A549 (cell line): ENCODE results near the gene RGMA. TPM values are rescaled to one million over a fixed set of nuclear protein-coding genes. Genes with fewer than 3 reads are reported as not detected.

Source experiments
- ATAC-seq, 2 experiments: fragments of 200-7000 bp in 1 of 2; fragments of >200 bp in 1 of 2; cut with Nextera tagmentation in 1 of 2; cut with Tn5 transposase in 1 of 2; 3 replicates each; pipeline versions ENCODE4 v1.8.0 to v1.9.1; 2018 to 2020; ENCODE audit warnings: mild to moderate bottlenecking in 1 of 2, moderate library complexity in 1 of 2
- CTCF ChIA-PET: fragments of 300-600 bp; sonication (Branson Sonifier 250); formaldehyde crosslinking; extraction: SDS; loops from one replicate; lab custom pipeline; 2021; ENCODE audit warnings: antibody characterized with exemption, inconsistent platforms; lab: Yijun Ruan, JAX
- POLR2A ChIA-PET: fragments of 350-600 bp; formaldehyde crosslinking; extraction: SDS; loops from one replicate; lab custom pipeline; 2021; ENCODE audit warnings: antibody characterized with exemption, inconsistent platforms; lab: Yijun Ruan, JAX
- DNase-seq, 2 experiments: peaks; one replicate each; pipeline versions ENCODE4 v3.0.0 to v3.0.0-alpha.2; 2011 to 2016; ENCODE audit warnings: low read depth in 1 of 2, low spot score in 1 of 2
- FAIRE-seq: peaks from 2 replicates; lab custom pipeline; 2011; peaks lifted over from hg19 to GRCh38; lab: Jason Lieb, UNC
- H3K27ac ChIP-seq, 2 experiments: fragments of >200 bp; sonication (Bioruptor Twin); formaldehyde crosslinking; 3 replicates each; pipeline ENCODE4 v1.5.1; 2016 to 2017
- H3K4me1 ChIP-seq: fragments of >200 bp; sonication (Bioruptor Twin); formaldehyde crosslinking; 3 replicates; pipeline ENCODE4 v1.6.1; 2016
- H3K4me2 ChIP-seq: fragments of >200 bp; sonication (Bioruptor Twin); formaldehyde crosslinking; 3 replicates; pipeline ENCODE4 v1.6.1; 2016
- H3K4me3 ChIP-seq: fragments of >200 bp; sonication (Bioruptor Twin); formaldehyde crosslinking; 3 replicates; pipeline ENCODE4 v1.5.1; 2016
- H3K9me3 ChIP-seq: fragments of >200 bp; sonication (Bioruptor Twin); formaldehyde crosslinking; 3 replicates; pipeline ENCODE4 v1.6.1; 2016
- CBX8 ChIP-seq: fragments of 200-600 bp; sonication (generic); IDR thresholded peaks from 2 replicates; pipeline ENCODE4 v1.6.1; 2016
- CTCF ChIP-seq: fragments of >200 bp; sonication (Bioruptor Twin); formaldehyde crosslinking; IDR thresholded peaks from 3 replicates; pipeline ENCODE4 v1.5.1; 2016
- E2F6 ChIP-seq: IDR thresholded peaks from 2 replicates; pipeline ENCODE4 v1.6.1; 2012; ENCODE audit warnings: low read depth, borderline replicate concordance
- EHMT2 ChIP-seq: fragments of 200-600 bp; sonication (generic); IDR thresholded peaks from 2 replicates; pipeline ENCODE4 v1.6.1; 2016; ENCODE audit warnings: antibody characterized with exemption, low read depth, mild to moderate bottlenecking, moderate library complexity
- ELK1 ChIP-seq: fragments of 150-350 bp; IDR thresholded peaks from 2 replicates; pipeline ENCODE4 v1.6.1; 2014; ENCODE audit warnings: low read depth, mild to moderate bottlenecking, low read length
- FOSB ChIP-seq: fragments of 250-450 bp; sonication (Bioruptor Pico); IDR thresholded peaks from 2 replicates; pipeline ENCODE4 v1.5.0; 2020; ENCODE audit warnings: mild to moderate bottlenecking, moderate library complexity
- FOXS1 ChIP-seq: fragments of 250-450 bp; sonication (Bioruptor Pico); IDR thresholded peaks from 2 replicates; pipeline ENCODE4 v1.5.0; 2020; ENCODE audit warnings: mild to moderate bottlenecking, moderate library complexity
- HEYL ChIP-seq: fragments of 250-450 bp; sonication (Bioruptor Pico); IDR thresholded peaks from 2 replicates; pipeline ENCODE4 v1.8.0; 2021; ENCODE audit warnings: mild to moderate bottlenecking, moderate library complexity
- HMGXB4 ChIP-seq: fragments of 250-450 bp; sonication (Bioruptor Pico); IDR thresholded peaks from 2 replicates; pipeline ENCODE4 v1.5.0; 2021; ENCODE audit warnings: mild to moderate bottlenecking, moderate library complexity, borderline replicate concordance
- HOXB13 ChIP-seq: fragments of 250-450 bp; sonication (Bioruptor Pico); IDR thresholded peaks from 2 replicates; pipeline ENCODE4 v1.5.0; 2020; ENCODE audit warnings: low read depth, mild to moderate bottlenecking, moderate library complexity
- JUN ChIP-seq, 2 experiments: fragments of >200 bp; sonication (Bioruptor Twin); formaldehyde crosslinking; IDR thresholded peaks; 2 replicates in 1 of 2; 3 replicates in 1 of 2; pipeline ENCODE4 v1.6.1; 2016 to 2017
- JUNB ChIP-seq: fragments of >200 bp; sonication (Bioruptor Twin); formaldehyde crosslinking; IDR thresholded peaks from 2 replicates; pipeline ENCODE4 v1.6.1; 2016
- NR3C1 ChIP-seq: fragments of >200 bp; sonication (Bioruptor Twin); formaldehyde crosslinking; IDR thresholded peaks from 3 replicates; pipeline ENCODE4 v1.6.1; 2017
- POLR2AphosphoS2 ChIP-seq: conservative IDR thresholded peaks from 2 replicates; pipeline ENCODE4 v1.6.1; 2012; ENCODE audit warnings: low read length, improper control_type of control experiment, inconsistent platforms
- REST ChIP-seq: fragments of 200-600 bp; sonication (generic); IDR thresholded peaks from 2 replicates; pipeline ENCODE4 v1.6.1; 2016; ENCODE audit warnings: antibody characterized with exemption, mild to moderate bottlenecking, moderate library complexity
- RNF2 ChIP-seq: fragments of 200-600 bp; sonication (generic); IDR thresholded peaks from 2 replicates; pipeline ENCODE4 v1.6.1; 2016; ENCODE audit warnings: low read depth, mild to moderate bottlenecking, antibody characterized with exemption, moderate library complexity, borderline replicate concordance
- TFCP2L1 ChIP-seq: fragments of 250-450 bp; sonication (Bioruptor Pico); IDR thresholded peaks from 2 replicates; pipeline ENCODE4 v1.5.0; 2021; ENCODE audit warnings: mild to moderate bottlenecking
- USF2 ChIP-seq: fragments of 450-650 bp; IDR thresholded peaks from 2 replicates; pipeline ENCODE4 v1.6.1; 2014; ENCODE audit warnings: antibody characterized with exemption
- ZSCAN20 ChIP-seq: fragments of 250-450 bp; sonication (Bioruptor Pico); IDR thresholded peaks from 2 replicates; pipeline ENCODE4 v1.8.0; 2022; ENCODE audit warnings: mild to moderate bottlenecking, moderate library complexity
- WGBS: methylation state at CpG from one replicate; pipeline ENCODE4 v1.1.6; 2017; ENCODE audit errors: missing lambda C conversion rate; 5-methylcytosine and 5-hydroxymethylcytosine counted together
- polyA plus RNA-seq, 4 experiments: library from polyadenylated mRNA; depleted of rRNA in 3 of 4; stranded (reverse); fragments of >200 nt; fragmentation: RNase III in 1 of 4; extraction: RNeasy Plus Mini Kit Qiagen cat#74134 plus additional on column Dnase treatment in 1 of 4; gene quantifications; 2 replicates in 3 of 4; 3 replicates in 1 of 4; pipeline ENCODE4 v1.2.3, GENCODE V29; 2011 to 2017

RGMA gene
- polyA plus RNA-seq, 2 of the 4 experiments (the other 2 are of a cell fraction): 0.22 TPM; not detected in 1

GRCh38 chr15:92997821-92998220 is 91.2 kb downstream of the RGMA start:
- no peak overlapping the region for H3K27ac ChIP-seq
- no peaks in the 10 kb centered on the region for H3K9me3 ChIP-seq
- CTCF ChIA-PET: interaction anchor here (1.2 kb wide), 2 partner anchors 16 to 209 kb away, joined by 3 read pairs; no protein-coding TSS in a partner anchor
- TF ChIP-seq FOXS1 (CRISPR knock-in tag) (no peak), JUNB (no peak), ZSCAN20 (CRISPR knock-in tag) (no peak), POLR2AphosphoS2 (no peak), FOSB (no peak), HMGXB4 (no peak), NR3C1 (no peak), CBX8 (no peak), JUN (IDR thresholded peaks at IDR 0.05) (no peak), ELK1 (no peak), HEYL (CRISPR knock-in tag) (no peak), USF2 (no peak), CTCF (no peak), EHMT2 (no peak), RNF2 (no peak), E2F6 (no peak), TFCP2L1 (CRISPR knock-in tag) (no peak)
- no peak overlapping the region for H3K4me2 ChIP-seq
- WGBS: 88% methylated on average over 6 of the region's 6 CpGs
- H3K4me3 ChIP-seq: no peak overlapping the region
- POLR2A ChIA-PET: no interaction called here
- ATAC-seq: peak in 1 of 2 experiments; percentile 12; a peak in 2 of 6 replicates
- no peak for FAIRE-seq
- H3K4me1 ChIP-seq: no peaks in the 10 kb centered on the region
- no peak for DNase-seq

GRCh38 chr15:92992720-92993119 is 96.3 kb downstream of the RGMA start:
- H3K4me3 ChIP-seq: no peak overlapping the region
- TF ChIP-seq ELK1 (no peak), REST (no peak), HOXB13 (CRISPR knock-in tag) (no peak)
- H3K4me1 ChIP-seq: no peaks in the 10 kb centered on the region
- peak in 1 of 2 experiments; percentile 36; a peak in 2 of 6 replicates for ATAC-seq
- ChIA-PET CTCF (interaction anchor here (0.6 to 1.5 kb wide), 4 partner anchors 9 to 195 kb away, joined by 3 to 6 read pairs (median 4); no protein-coding TSS in a partner anchor), POLR2A (no interaction called here)
- no peak for FAIRE-seq
- H3K4me2 ChIP-seq: no peak overlapping the region
- no peak for DNase-seq
- H3K27ac ChIP-seq: no peak overlapping the region
- no peaks in the 10 kb centered on the region for H3K9me3 ChIP-seq
- WGBS: 87% methylated on average over 9 of the region's 9 CpGs
